ENCODE results near the gene ZNF444.
"Not testable (repeated sequence)": the region's sequence is repeated elsewhere in the genome, so short reads cannot be mapped to it uniquely, and the experiment has no call there.

The ZNF444 gene

GRCh38 chr19:56144831-56145230, 3.7 kb downstream of the ZNF444 start:
- no peak for DNase-seq (ENCODE audit: low read depth in 2 of 2)

- no peak for DNase-seq (ENCODE audit: low read depth in 2 of 2)
Measured at GRCh38 chr19:56145698-56146097, 4.6 kb downstream of the ZNF444 start.

- no peak for DNase-seq (ENCODE audit: low read depth in 2 of 2)
Measured at GRCh38 chr19:56146904-56147303, 5.8 kb downstream of the ZNF444 start.

- DNase-seq (ENCODE audit: low read depth in 2 of 2), result no peak
Measured at GRCh38 chr19:56147307-56147706, 6.2 kb downstream of the ZNF444 start.

- no peak for DNase-seq (ENCODE audit: low read depth in 2 of 2)
Measured at GRCh38 chr19:56148096-56148495, 7.0 kb downstream of the ZNF444 start.

GRCh38 chr19:56148955-56149655, 8.0 kb downstream of the ZNF444 start:
- DNase-seq (ENCODE audit: low read depth in 2 of 2), result not testable (repeated sequence)

- no peak for DNase-seq (ENCODE audit: low read depth in 2 of 2)
Measured at GRCh38 chr19:56149656-56150038, 8.6 kb downstream of the ZNF444 start.

- DNase-seq (ENCODE audit: low read depth in 2 of 2), result no peak
Measured at GRCh38 chr19:56150358-56150757, 9.3 kb downstream of the ZNF444 start.

GRCh38 chr19:56152644-56153043, 11.6 kb downstream of the ZNF444 start:
- no peak for DNase-seq (ENCODE audit: low read depth in 2 of 2)

- no peak for DNase-seq (ENCODE audit: low read depth in 2 of 2)
Measured at GRCh38 chr19:56153507-56153906, 12.4 kb downstream of the ZNF444 start.

- DNase-seq (ENCODE audit: low read depth in 2 of 2), result no peak
Measured at GRCh38 chr19:56155124-56155687, 14.1 kb downstream of the ZNF444 start.

- no peak for DNase-seq (ENCODE audit: low read depth in 2 of 2)
Measured at GRCh38 chr19:56156768-56157167, 15.7 kb downstream of the ZNF444 start.

- DNase-seq (ENCODE audit: low read depth in 2 of 2), result no peak
Measured at GRCh38 chr19:56158170-56158757, 17.2 kb downstream of the ZNF444 start.

GRCh38 chr19:56159009-56159559, 18.0 kb downstream of the ZNF444 start:
- no peak for DNase-seq (ENCODE audit: low read depth in 2 of 2)

GRCh38 chr19:56159622-56160271, 18.7 kb downstream of the ZNF444 start:
- DNase-seq (ENCODE audit: low read depth in 2 of 2), result no peak

GRCh38 chr19:56161534-56161933, 20.4 kb downstream of the ZNF444 start:
- no peak for DNase-seq (ENCODE audit: low read depth in 2 of 2)

- DNase-seq (ENCODE audit: low read depth in 2 of 2), result no peak
Measured at GRCh38 chr19:56162258-56162657, 21.2 kb downstream of the ZNF444 start.

- no peak for DNase-seq (ENCODE audit: low read depth in 2 of 2)
Measured at GRCh38 chr19:56163097-56163496, 22.0 kb downstream of the ZNF444 start.

- DNase-seq (ENCODE audit: low read depth in 2 of 2), result no peak
Measured at GRCh38 chr19:56167064-56167578, 26.0 kb downstream of the ZNF444 start.

- no peak for DNase-seq (ENCODE audit: low read depth in 2 of 2)
Measured at GRCh38 chr19:56170261-56170660, 29.2 kb downstream of the ZNF444 start.

GRCh38 chr19:56174086-56174485, 33.0 kb downstream of the ZNF444 start:
- no peak for DNase-seq (ENCODE audit: low read depth in 2 of 2)

- no peak for DNase-seq (ENCODE audit: low read depth in 2 of 2)
Measured at GRCh38 chr19:56174550-56174949, 33.5 kb downstream of the ZNF444 start.
